ENCODE results near the gene NSF. TPM values are rescaled to one million over a fixed set of nuclear protein-coding genes. Genes with fewer than 3 reads are reported as not detected.
"Not testable (repeated sequence)": the region's sequence is repeated elsewhere in the genome, so short reads cannot be mapped to it uniquely, and the experiment has no call there.

The NSF gene
- total RNA-seq, 1 experiment from 2014 or later, result 35.9 TPM

DNA sequence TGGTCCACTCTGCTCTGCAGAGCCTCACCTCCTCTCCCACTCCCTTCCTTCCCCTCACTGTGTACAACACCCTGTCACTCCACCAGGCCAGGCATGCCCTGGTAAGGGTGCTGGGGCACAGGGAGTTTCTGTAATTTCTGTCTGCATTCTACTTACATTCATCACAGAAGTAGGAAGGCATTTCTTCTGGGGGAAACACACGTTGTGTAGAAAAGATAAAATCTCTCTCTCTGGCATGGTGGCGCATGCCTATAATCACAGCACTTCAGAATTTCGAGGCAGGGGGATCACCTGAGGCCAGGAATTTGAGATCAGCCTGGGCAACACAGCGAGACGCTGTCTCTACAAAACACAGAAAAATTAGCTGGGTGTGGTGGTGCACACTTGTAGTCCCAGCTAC lies 201.1 kb downstream of the NSF start:
- H3K27ac ChIP-seq (ENCODE audit: low read depth, low read length, poor library complexity, severe bottlenecking), result no peak overlapping the region
- no peak for DNase-seq (ENCODE audit: low spot score)
- TF ChIP-seq, protein P1, sequence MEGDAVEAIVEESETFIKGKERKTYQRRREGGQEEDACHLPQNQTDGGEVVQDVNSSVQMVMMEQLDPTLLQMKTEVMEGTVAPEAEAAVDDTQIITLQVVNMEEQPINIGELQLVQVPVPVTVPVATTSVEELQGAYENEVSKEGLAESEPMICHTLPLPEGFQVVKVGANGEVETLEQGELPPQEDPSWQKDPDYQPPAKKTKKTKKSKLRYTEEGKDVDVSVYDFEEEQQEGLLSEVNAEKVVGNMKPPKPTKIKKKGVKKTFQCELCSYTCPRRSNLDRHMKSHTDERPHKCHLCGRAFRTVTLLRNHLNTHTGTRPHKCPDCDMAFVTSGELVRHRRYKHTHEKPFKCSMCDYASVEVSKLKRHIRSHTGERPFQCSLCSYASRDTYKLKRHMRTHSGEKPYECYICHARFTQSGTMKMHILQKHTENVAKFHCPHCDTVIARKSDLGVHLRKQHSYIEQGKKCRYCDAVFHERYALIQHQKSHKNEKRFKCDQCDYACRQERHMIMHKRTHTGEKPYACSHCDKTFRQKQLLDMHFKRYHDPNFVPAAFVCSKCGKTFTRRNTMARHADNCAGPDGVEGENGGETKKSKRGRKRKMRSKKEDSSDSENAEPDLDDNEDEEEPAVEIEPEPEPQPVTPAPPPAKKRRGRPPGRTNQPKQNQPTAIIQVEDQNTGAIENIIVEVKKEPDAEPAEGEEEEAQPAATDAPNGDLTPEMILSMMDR (conservative IDR thresholded peaks at IDR 0.05; ENCODE audit: low read depth, low read length), result no peak
- TF ChIP-seq EZH2 (IDR thresholded peaks at IDR 0.05; ENCODE audit: borderline replicate concordance, low read depth, low read length, poor library complexity, severe bottlenecking), result no peak
- no peak overlapping the region for H3K4me3 ChIP-seq (ENCODE audit: low read depth, low read length, poor library complexity, severe bottlenecking)
- no peaks in the 10 kb centered on the region for H3K4me1 ChIP-seq (ENCODE audit: insufficient read depth, low read length, poor library complexity, severe bottlenecking)
- H3K27me3 ChIP-seq (replicated peaks; ENCODE audit: insufficient read depth, low read depth, low read length, poor library complexity), result no peaks in the 10 kb centered on the region
- BruUV-seq (replicated peaks), result no TSS peak
- CTCF ChIA-PET, result no interaction called here
- POLR2A ChIA-PET (ENCODE audit: low non-redundant PET), result no interaction called here
- no peaks in the 10 kb centered on the region for H3K36me3 ChIP-seq (ENCODE audit: insufficient read depth, low read length, poor library complexity, severe bottlenecking)
- H3K9me3 ChIP-seq (ENCODE audit: low read depth, low read length, poor library complexity, severe bottlenecking), result no peaks in the 10 kb centered on the region
- intact Hi-C loops (cut with micrococcal nuclease; ENCODE audit: unreplicated experiment), result no loop called here

DNA sequence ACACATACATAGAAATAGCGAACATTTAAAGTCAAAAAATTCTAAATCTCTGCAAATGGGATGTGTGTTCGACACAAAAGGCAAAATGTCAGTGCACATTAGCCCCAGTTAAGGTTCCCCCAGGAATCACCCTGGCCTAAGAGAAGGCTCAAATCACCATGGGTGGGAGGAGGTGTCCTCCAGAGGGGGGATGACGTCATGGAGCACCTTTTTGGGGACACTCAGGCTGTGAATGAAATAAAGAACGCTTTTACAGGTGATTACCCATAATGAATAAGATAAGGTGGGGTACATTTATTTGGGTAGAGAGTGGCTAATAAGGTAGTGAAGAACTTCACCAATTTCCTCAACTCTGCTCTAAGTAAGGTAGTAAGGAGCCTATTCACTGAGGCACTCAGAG lies 201.6 kb downstream of the NSF start:
- H3K27me3 ChIP-seq (replicated peaks; ENCODE audit: insufficient read depth, low read depth, low read length, poor library complexity), result no peaks in the 10 kb centered on the region
- TF ChIP-seq, protein P1 (conservative IDR thresholded peaks at IDR 0.05; ENCODE audit: low read depth, low read length), result no peak
- no peak for TF ChIP-seq EZH2 (IDR thresholded peaks at IDR 0.05; ENCODE audit: borderline replicate concordance, low read depth, low read length, poor library complexity, severe bottlenecking)
- no peaks in the 10 kb centered on the region for H3K9me3 ChIP-seq (ENCODE audit: low read depth, low read length, poor library complexity, severe bottlenecking)
- H3K27ac ChIP-seq (ENCODE audit: low read depth, low read length, poor library complexity, severe bottlenecking), result no peak overlapping the region
- no peak overlapping the region for H3K4me3 ChIP-seq (ENCODE audit: low read depth, low read length, poor library complexity, severe bottlenecking)
- no peaks in the 10 kb centered on the region for H3K4me1 ChIP-seq (ENCODE audit: insufficient read depth, low read length, poor library complexity, severe bottlenecking)
- no TSS peak for BruUV-seq (replicated peaks)
- CTCF ChIA-PET, result no interaction called here
- no peak for DNase-seq (ENCODE audit: low spot score)
- no peaks in the 10 kb centered on the region for H3K36me3 ChIP-seq (ENCODE audit: insufficient read depth, low read length, poor library complexity, severe bottlenecking)
- intact Hi-C loops (cut with micrococcal nuclease; ENCODE audit: unreplicated experiment), result no loop called here
- POLR2A ChIA-PET (ENCODE audit: low non-redundant PET), result no interaction called here

DNA sequence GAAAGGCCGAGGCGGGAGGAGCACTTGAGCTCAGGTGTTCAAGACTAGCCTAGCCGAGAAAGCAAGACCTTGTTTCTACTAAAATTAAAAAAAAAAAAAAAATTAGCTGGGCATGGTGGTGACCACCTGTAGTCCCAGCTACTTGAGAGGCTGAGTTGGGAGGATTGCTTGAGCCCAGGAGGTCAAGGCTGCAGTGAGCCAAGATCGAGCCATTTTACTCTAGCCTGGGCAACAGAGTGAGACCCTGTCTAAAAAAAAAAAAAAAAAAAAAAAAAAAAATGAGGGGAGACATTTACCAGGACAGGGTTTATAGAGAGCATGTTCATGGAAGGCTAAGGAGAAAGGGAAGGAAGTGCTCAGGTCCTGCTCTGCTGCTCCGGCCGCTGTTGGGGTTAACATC lies 202.6 kb downstream of the NSF start:
- CTCF ChIA-PET; H3K9me3 ChIP-seq (ENCODE audit: low read depth, low read length, poor library complexity, severe bottlenecking); H3K36me3 ChIP-seq (ENCODE audit: insufficient read depth, low read length, poor library complexity, severe bottlenecking); DNase-seq (ENCODE audit: low spot score); H3K27ac ChIP-seq (ENCODE audit: low read depth, low read length, poor library complexity, severe bottlenecking); BruUV-seq (replicated peaks); H3K4me1 ChIP-seq (ENCODE audit: insufficient read depth, low read length, poor library complexity, severe bottlenecking); H3K4me3 ChIP-seq (ENCODE audit: low read depth, low read length, poor library complexity, severe bottlenecking); H3K27me3 ChIP-seq (replicated peaks; ENCODE audit: insufficient read depth, low read depth, low read length, poor library complexity); intact Hi-C loops (cut with micrococcal nuclease; ENCODE audit: unreplicated experiment); POLR2A ChIA-PET (ENCODE audit: low non-redundant PET): not testable (repeated sequence)

DNA sequence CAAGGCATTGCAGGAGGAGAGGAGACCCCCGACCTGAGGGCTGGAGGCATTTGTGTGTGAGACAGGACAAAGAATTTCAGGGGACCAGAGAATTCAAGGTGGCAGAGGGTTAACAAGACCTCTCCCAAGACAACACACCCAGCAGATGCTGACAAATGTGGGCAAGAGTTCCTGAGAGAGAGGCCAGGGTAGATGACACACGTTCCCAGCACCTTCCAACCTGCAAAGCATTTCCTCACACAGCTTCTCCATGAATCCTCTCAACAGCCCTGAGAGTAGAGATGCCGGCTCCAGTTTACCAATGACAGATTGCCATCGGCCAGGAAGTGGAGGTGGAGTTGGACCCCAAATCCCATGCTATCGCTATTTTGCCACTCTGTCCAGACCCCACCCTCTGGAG lies 203.1 kb downstream of the NSF start:
- CTCF ChIA-PET, result no interaction called here

More for the DNA sequence above, 203.1 kb downstream of the NSF start:
- TF ChIP-seq, protein P1 (conservative IDR thresholded peaks at IDR 0.05; ENCODE audit: low read depth, low read length), result no peak
- TF ChIP-seq EZH2 (IDR thresholded peaks at IDR 0.05; ENCODE audit: borderline replicate concordance, low read depth, low read length, poor library complexity, severe bottlenecking), result no peak
- H3K27me3 ChIP-seq (replicated peaks; ENCODE audit: insufficient read depth, low read depth, low read length, poor library complexity), result no peaks in the 10 kb centered on the region
- no peaks in the 10 kb centered on the region for H3K4me1 ChIP-seq (ENCODE audit: insufficient read depth, low read length, poor library complexity, severe bottlenecking)
- no TSS peak for BruUV-seq (replicated peaks)
- intact Hi-C loops (cut with micrococcal nuclease; ENCODE audit: unreplicated experiment), result no loop called here
- H3K36me3 ChIP-seq (ENCODE audit: insufficient read depth, low read length, poor library complexity, severe bottlenecking), result no peaks in the 10 kb centered on the region
- H3K9me3 ChIP-seq (ENCODE audit: low read depth, low read length, poor library complexity, severe bottlenecking), result no peaks in the 10 kb centered on the region
- no peak overlapping the region for H3K4me3 ChIP-seq (ENCODE audit: low read depth, low read length, poor library complexity, severe bottlenecking)
- no peak for DNase-seq (ENCODE audit: low spot score)
- POLR2A ChIA-PET (ENCODE audit: low non-redundant PET), result no interaction called here
- no peak overlapping the region for H3K27ac ChIP-seq (ENCODE audit: low read depth, low read length, poor library complexity, severe bottlenecking)

All from A673 (cell line).